H7 (cell line): ENCODE data around the gene MIB1. TPM values are rescaled to one million over a fixed set of nuclear protein-coding genes. Genes with fewer than 3 reads are reported as not detected.

Experiments used
- DNase-seq: peaks from one replicate; pipeline ENCODE4 v3.0.0; 2012
- H3K27me3 ChIP-seq: 2 replicates; pipeline ENCODE4 v1.6.0; 2011; ENCODE audit warnings: mild to moderate bottlenecking, low read length; ENCODE audit not compliant: control insufficient read depth, insufficient read depth
- H3K36me3 ChIP-seq: replicated peaks from 2 replicates; pipeline ENCODE4 v1.5.1; 2011; ENCODE audit warnings: low read length; ENCODE audit not compliant: control insufficient read depth, insufficient read depth
- H3K4me3 ChIP-seq: 2 replicates; pipeline ENCODE4 v1.5.1; 2011; ENCODE audit warnings: low read depth, mild to moderate bottlenecking, control low read depth, low read length, moderate library complexity; ENCODE audit not compliant: insufficient read depth
- total RNA-seq: library from RNA; depleted of rRNA; stranded (reverse); fragments of >200 nt; shearing (Covaris generic); gene quantifications from 2 replicates; pipeline ENCODE4 v1.2.3, GENCODE V29; 2014; rRNA removed

The MIB1 gene
- total RNA-seq, 1 experiment from 2014 or later: 46.1 TPM

DNA sequence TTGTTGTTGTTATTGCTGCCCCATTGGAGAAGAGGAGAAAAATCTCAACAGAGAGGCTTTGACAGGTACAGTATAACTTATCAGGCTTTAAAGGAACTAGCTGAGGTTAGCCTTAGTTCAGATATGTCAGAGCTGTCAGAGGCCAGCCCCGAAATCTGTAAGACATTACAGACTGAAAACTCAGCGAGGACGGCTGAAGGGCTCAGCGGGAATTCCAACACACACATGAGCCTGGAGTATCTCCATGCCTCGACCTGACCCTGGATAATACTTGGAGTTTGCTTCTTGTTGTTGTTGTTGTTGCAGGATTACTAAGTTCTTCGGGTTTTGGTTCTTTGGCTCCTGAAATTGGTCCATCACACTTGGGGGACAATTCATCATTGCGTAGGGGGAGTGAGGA is 166.9 kb downstream of the MIB1 start:
- Histone ChIP-seq H3K36me3 (no peaks in the 10 kb centered on the region), H3K4me3 (no peak overlapping the region), H3K27me3 (peaks cover 28% of the 10 kb centered on the region)
- DNase-seq: no peak

DNA sequence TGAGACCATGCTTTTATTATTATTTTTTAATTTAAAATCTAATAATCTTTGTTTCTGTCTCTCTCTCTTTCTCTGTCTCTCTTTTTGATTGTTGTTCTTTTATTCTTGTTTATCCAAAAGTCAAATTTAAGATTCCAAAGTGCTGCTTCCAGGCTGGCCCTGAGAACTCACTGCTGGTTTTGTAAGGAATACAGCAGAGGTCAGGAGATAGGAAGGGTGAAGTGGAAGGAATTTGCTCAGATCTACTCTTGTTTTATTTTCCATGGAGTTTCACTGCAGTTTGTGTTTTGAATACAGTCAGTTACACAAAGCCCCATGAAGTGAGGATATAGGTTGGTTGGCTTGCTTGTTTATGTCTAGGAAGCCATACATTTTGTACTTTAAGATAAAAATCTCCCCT is 168.1 kb downstream of the MIB1 start:
- Histone ChIP-seq H3K36me3 (no peaks in the 10 kb centered on the region), H3K27me3 (peaks cover 28% of the 10 kb centered on the region), H3K4me3 (no peak overlapping the region)
- no peak for DNase-seq

DNA sequence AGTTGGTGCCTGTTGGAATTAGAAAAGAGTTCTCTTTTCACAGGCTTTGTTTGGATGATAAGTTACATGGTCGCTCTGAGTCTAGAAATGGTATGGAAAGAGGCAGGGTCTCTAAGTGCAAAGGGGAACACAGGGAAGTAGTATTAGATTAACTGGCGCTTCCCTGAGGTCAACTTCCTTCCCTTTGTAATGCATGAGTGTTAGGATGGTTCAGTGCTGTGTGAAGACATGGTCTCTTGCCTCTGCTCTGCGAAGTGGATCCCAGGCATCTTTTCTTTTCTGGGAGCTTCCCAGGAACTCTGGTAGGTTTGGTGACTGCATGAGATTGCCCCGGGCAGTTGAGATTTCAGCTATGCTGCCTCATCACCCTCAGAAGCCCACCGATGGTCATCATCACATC is 170.3 kb downstream of the MIB1 start:
- DNase-seq: no peak
- H3K4me3 ChIP-seq: no peak overlapping the region
- no peaks in the 10 kb centered on the region for H3K36me3 ChIP-seq
- H3K27me3 ChIP-seq: peaks cover 28% of the 10 kb centered on the region

DNA sequence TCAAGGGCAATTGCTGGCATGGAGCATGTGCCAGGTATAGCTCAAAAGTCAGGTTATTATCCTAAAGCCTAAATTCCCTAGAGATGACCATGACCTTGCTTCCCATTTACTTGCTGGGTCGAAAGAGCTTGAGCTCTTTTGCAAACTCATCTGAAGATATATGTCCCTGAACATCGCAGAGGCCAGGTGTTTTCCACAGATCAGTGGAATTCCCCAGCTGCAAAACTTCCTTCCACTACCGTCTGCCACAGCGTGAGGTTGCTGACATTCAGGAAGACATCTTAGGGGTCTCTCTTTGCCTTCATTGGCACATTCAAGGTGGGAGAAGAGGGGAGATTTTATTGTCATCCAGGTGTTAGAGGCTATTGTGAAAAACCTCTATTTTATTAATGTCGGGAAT is 171.0 kb downstream of the MIB1 start:
- Histone ChIP-seq H3K27me3 (peaks cover 28% of the 10 kb centered on the region), H3K36me3 (no peaks in the 10 kb centered on the region), H3K4me3 (no peak overlapping the region)
- no peak for DNase-seq

DNA sequence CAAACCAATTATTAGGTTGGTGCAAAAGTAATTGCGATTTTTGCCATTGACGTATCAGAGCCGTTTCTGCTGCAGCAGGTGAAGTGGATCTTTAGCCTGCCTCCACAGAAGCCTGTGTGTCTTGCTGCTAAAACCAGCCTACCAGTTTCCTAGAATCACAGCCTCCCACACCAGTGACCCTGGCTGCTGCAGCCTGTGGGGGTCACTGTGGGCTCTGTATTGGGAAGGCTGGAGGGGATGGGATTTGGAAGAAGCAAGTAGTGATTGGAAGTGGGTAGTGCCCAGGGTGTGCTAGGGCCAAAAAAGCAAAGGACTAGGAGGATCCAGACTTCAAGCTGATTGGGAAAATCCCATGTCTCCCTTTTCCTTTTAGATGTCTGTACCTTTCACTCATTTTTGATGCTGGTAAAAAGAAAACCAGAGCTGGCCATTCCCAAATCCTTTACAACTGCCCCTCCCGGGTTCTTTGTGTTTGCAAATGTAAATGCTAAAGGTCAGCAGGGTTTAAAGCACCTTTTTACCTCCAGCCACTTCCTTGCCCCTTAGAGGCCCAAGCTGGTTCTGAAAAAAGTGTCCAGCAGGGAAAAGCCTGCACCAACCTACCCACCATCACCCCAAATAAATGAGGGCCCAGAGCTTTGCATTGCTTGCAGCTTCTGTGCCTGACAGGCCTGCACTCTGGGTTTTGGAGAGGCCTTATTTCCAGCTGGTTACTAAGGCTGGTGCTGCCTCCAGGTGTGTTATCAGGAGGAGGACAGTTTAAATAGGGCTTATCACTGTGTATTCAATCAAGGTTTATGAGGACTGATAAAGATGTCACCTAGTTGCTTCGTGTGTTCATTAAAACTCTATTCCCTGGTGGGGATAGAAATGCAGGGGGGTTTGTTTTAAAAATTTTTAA is 172.0 kb downstream of the MIB1 start:
- no peaks in the 10 kb centered on the region for H3K36me3 ChIP-seq
- no peak for DNase-seq
- H3K27me3 ChIP-seq: peaks cover 28% of the 10 kb centered on the region
- no peak overlapping the region for H3K4me3 ChIP-seq

DNA sequence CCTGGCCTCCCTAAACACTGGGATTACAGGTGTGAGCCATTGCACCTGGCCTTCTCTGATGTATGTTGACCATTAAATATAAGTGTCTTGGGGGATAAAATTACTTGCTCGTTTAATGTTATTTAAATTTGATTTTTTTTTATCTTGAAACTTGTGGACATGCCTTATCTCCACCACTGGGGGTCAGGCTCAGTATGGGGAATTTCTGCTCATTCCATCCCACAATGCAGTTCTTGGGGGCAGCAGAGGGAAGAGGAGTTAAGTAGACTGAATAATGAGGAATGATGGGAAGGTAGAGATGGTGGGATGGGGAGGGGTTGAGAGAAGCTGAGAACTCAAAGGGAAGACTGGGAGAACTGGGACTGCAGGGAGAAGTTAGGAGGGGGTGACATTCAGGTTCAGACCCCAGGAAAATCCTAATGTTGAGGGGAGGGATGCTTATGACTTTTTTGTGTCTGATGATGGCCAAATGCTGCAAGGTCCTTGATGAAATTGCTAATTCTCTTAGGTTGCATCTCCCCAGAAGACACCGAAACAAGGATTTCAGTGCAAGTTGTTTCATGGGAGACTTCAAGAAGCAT is 174.2 kb downstream of the MIB1 start:
- H3K4me3 ChIP-seq: no peak overlapping the region

DNA sequence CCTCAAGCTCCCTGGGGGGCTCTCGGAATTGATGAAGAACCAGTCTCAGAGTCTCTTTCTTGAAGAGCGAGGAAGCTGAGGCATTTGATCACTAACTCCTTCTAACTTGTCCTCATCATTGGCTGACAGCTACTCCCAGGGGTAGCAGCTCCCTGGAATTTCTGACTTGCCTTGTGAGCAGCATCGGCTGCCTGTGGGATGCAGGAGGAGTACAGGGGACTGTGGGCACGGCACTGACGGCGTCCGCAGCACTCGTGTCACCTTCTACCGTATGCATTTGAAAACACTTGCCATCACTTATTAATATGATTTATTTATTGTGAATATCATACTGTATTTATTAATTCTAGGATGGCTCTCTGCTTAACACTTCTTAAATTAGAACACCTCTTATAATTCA is 175.0 kb downstream of the MIB1 start:
- no peak for DNase-seq
- Histone ChIP-seq H3K36me3 (no peaks in the 10 kb centered on the region), H3K27me3 (peaks cover 14% of the 10 kb centered on the region), H3K4me3 (no peak overlapping the region)

More for the DNA sequence above, 174.2 kb downstream of the MIB1 start:
- DNase-seq: peak; percentile 39
- Histone ChIP-seq H3K36me3 (no peaks in the 10 kb centered on the region), H3K27me3 (peaks cover 21% of the 10 kb centered on the region)

DNA sequence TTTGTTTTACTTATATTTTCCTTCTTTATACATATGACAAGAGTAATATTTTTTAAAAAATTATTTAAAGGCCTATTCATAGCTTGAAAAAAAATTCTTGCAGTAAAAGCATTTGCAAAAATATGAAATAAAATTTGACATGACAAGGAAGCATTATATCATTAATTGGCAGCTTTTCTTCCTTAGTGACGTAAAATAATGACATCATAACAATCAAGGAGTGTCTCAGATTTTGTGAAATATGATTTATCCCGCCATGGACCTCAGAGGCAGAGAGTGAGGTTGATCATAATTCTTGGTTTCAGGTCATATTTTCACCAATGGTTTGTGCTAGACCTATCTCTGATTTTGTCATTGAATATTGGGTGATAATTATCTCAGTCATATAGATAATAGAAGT is 176.0 kb downstream of the MIB1 start:
- Histone ChIP-seq H3K4me3 (no peak overlapping the region), H3K36me3 (no peaks in the 10 kb centered on the region), H3K27me3 (peaks cover 7% of the 10 kb centered on the region)
- DNase-seq: no peak

DNA sequence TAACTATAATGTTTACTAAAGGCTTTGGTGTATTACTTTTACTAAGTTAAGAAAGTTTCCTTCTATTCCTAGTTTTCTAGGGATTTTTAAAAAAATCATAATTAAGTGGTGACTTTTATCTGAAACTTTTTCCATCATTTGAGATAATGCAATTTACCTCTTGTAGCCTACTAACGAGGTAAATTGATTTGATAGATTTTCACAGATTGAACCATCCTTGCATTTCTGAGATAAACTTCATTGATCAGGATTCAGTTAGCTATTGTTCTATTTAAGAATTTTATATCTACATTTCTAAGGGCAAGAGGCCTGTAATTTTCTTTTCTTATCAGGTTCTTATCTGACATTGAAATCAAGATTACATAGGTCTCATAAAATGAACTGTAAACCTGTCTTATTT is 178.1 kb downstream of the MIB1 start:
- H3K36me3 ChIP-seq: no peaks in the 10 kb centered on the region
- no peak overlapping the region for H3K4me3 ChIP-seq
- DNase-seq: no peak
- no peaks in the 10 kb centered on the region for H3K27me3 ChIP-seq

Other genes starting within 250 kb of the MIB1 start
- 27.4 and 45.4 TPM in 2 replicates for gene ESCO1, start 140.1 kb upstream of the MIB1 start, total RNA-seq
- gene SNRPD1, start 128.5 kb upstream of the MIB1 start, total RNA-seq: 28.6 and 36.5 TPM in 2 replicates
- 5.5 and 6.9 TPM in 2 replicates for gene ABHD3, start 36.0 kb upstream of the MIB1 start, total RNA-seq